Stimulated activated CD8-positive, alpha-beta memory T cell treated with anti-CD3 and anti-CD28 coated beads, Interleukin-2, amount 100 ng/mL, for 48 hours (primary cell): Measurements from ENCODE around the gene CBFA2T3.
A peak's percentile ranks its signal among the peaks of the same experiment; 100 is the strongest.

Experiments used
- DNase-seq, 2 donors: peaks; one replicate each; pipeline ENCODE4 v3.0.0-alpha.2; 2020; ENCODE audit warnings: low read depth in 2 of 2

CBFA2T3 gene

DNA sequence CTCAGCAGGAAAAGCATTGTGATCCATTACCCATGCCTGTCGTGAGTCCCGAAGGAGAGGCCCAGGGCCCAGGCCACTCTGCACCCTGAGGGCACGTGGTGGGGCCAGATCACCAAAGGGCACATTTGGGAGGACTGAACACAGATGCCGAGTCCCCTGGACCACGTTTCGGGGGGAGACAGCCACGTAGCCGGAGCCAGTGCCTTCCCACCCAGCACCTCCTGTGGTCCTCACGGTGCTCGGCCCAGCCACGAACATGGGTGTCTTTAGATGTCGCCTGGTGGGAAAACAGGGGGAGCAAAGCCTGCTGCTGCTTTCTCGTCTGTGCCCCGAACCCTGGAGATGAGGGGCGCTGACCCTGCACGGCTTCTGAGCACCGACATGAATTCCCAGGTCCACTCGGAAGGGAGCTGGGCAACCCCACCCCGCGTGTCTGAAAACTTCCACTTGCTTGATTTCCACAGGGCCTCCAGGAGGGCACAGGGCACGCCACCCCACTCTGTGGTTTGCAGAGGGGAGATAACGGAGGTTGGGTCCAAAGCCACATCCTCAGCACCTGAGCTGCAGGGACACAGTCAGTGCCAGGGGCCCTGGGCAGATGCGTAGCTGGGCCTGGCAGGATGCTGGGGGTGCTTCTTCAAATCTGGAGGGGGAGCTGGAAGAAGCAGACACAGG lies 14.4 kb downstream of the CBFA2T3 start:
- DNase-seq = no peak

DNA sequence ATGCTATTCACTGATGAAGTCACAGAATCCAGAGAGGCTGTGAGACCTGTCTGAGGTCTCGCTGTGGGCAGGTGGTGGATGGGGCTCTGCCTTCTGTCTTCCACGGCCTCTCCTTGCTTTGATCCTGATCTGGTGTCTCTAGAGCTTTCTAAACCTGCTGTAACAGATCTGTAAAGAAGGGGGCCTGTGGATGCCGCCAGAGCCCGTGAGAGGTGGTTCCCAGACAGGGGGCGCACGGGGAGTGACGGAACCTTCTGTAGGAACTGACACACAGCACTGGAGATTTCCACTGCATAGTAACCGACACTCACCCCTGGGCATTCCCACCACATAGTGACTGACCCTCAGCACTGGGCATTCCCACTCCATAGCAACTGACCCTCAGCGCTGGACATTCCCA lies 16.0 kb downstream of the CBFA2T3 start:
- DNase-seq = no peak

DNA sequence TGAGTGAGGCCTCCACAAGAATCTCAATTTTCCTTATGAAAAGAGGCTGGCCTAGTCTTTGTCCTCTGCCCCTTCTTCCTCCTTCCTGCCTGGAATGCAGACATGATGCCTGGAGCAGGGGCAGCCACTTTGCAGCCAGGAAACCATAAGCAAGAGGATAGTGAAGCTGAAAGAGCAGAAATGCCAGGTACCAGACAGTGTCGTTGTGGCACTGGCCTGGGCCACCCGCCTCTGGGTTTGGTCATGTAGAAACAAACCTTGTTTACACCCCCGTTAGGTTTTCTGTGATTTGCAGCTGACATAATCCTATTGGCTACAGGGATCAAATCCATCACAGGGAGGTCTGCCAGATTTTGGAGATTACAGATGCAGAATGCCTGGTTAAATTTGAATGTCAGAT lies 16.5 kb downstream of the CBFA2T3 start:
- no peak for DNase-seq

DNA sequence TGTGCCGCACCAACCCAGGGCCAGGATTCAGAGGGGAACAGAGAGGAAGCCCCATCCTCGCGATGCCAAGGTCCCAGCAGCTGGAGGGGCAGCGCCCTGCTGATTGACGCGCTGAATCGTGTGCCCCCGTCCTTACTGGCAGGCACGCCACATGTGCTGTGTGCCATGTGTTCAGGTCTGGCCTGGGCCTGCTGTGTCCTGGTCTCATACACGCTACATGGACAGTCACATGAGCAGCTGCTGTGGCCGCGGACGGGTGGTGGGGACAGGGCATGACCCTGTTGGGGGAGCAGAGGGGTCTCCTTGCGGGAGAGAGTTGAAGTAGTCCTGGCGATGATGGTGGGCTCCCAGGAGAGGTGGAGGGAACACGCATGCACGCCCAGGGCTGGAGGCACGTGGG lies 18.0 kb downstream of the CBFA2T3 start:
- no peak for DNase-seq

DNA sequence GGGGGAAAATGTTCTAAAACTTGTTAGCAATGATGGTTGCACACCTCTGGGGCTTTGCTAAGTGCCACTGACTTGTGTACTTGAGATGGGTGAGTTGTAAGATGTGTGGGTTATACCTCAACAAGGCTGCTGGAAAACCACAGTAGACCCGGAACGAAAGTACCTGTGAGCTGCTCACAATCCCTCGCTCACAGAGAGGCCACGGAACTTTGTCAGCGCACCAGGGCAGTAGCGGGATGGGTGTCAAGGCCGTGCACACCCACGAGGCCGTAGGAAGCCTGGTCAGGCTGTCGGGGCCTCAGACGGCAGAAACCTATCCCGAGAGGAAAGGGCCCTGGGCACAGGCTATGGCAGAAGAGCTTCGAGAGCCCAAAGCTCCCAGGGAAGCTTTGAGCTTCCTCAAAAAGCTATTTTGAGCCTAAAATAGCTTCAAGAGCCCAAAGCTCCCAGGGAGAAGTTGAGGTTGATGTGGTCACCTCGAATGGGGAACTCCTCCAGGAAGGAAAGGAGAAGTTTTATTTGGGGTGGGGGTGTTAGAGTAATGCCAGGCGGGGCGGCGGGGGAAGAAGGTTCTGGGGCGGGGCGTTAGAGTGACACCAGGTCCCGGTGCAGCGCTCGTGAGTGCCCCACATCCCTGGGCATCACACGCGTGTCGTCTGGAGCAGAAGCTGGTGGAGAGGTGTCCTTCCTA lies 19.0 kb downstream of the CBFA2T3 start:
- no peak for DNase-seq

DNA sequence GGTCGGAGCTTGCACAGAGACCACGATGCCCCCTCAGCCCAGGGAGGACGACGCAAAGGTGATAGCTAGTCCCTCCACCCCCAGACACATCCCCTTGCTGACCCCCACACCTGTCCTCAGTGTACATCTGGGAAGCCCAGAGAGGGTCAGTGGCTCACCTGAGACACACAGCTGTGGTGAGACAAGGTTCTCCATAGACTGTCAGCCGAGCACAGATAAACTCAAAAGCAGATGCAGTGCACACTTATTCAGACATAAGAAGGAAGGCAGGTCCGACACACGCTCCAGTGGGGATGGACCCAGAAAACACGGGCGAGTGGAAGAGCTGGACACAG lies 19.6 kb downstream of the CBFA2T3 start:
- DNase-seq = no peak

DNA sequence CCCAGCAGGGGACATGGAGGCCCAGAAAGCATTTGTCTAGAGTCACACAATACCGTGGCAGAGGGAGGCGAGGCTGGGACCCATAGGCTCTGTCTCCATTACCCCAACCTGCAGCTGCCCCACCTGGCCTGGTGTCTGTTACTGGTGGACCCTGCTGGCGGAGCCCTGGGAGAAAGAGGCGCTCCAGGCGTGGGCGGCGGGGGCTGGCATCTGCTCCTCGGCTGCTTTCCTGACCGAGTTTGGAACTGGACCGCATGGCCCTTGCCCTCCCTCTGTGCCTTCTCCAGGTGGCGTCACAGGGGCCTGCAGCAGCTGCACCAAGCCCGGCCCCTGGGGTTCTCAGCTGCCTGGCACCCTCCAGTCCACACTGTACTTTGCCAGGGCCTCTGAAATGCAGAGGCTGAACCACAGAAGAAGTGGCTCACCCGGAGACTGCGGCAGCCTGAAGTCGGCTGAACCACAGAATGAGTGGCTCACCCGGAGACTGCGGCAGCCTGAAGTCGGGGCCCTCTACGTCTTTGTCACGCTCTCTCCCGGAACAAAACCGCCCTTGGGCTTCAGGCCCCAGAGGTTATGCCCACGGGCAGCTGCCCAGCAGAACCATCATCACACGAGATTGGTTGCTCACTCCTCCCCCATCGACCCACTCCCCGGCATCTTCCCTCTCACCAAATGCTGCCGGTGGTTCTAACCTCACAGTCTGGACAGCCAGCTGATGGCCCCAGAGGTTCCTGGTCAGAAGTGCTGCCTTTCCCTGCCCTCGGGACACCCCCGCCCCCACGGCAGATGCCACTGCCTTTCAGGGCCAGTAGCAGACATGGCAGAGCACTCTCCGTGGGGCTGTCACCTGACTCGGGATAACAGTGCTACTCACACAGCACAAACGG lies 20.2 kb downstream of the CBFA2T3 start:
- DNase-seq = no peak

DNA sequence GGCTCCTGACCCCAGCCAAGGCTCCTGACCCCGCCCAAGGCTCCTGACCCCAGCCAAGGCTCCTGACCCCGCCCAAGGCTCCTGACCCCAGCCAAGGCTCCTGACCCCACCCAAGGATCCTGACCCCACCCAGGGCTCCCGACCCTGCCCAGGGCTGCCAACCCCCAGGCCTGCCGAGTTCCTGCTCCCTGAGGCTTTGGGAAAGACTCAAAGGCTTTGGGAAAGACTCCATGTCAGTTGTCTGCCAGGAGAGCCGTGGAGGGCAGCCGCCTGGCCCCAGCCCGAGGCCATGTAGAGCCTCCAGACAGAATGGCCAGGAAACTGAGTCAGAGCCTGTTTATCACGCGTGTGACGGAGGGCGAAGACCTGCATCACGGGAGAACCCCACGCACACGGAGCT lies 21.1 kb downstream of the CBFA2T3 start:
- no peak for DNase-seq

DNA sequence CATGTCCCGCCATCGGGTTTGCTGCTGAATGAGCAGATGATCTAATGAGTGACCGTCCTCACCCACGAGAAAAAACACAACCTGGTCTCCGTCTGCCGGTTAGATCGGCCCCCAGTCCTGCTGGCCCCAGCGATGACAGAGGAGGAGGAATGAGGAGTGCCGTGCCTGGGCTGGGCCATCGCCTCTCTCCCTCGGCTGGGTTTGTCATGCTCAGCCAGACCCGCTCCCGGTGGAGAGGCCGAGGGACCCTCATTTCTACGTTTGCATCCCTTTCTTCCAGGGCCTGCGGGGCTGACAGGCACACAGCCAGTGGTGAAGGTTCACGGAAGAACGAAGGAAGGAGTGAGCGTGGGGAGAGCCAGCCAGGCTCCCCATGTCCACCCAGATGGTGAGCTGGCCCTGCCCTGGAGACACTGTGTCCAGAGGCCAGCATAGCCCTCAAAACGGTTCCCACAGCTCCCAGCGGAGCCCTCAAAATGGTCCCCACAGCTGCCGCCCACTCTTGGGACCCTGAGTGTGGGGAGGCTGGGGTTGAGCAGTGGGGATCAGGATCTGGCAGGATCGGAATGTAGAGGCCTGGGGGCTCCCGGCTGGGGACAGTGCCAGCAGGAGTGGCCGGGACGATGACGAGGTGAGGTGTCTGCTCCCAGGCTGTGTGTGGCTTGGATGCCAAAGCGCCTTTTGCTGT lies 23.9 kb downstream of the CBFA2T3 start:
- DNase-seq = no peak

DNA sequence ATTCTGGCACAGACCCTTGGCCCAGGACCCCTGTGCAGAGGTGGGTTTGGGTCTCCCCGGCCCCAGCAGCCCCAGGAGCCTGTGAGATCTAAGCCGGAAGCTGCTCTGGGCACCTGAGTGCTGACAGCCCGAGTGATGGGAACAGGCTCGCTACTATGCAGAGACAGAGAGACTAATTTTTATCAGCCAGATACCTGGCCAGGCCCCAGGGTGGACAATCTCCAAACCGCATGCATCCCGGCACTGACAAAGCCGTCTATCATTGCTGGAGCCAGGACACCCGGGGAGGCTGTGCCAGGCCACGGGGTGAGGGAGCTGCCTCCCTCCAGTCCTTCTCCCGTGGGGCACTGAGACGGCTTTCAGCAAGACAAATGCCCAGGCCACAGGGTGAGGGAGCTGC lies 25.0 kb downstream of the CBFA2T3 start:
- DNase-seq = no peak

DNA sequence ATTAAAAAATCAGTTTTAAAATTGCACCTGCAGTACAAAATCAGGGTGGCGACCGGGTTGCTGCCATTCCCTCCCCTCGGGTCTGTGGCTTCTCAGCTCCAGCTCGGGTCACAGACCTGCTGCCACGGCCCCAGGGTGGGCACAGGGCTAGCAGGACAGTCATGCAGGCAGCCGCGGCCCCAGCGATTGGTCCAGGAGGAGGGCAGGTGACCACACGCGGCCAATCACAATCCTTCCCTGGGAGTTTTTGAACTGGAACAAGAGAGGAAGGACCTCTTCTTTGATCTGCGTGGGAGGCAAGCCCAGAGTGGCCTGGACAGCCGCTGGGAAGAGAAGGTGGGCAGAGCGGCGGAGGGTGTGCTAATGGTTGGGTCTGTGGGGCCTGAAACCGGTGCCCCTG lies 25.5 kb downstream of the CBFA2T3 start:
- DNase-seq = no peak

DNA sequence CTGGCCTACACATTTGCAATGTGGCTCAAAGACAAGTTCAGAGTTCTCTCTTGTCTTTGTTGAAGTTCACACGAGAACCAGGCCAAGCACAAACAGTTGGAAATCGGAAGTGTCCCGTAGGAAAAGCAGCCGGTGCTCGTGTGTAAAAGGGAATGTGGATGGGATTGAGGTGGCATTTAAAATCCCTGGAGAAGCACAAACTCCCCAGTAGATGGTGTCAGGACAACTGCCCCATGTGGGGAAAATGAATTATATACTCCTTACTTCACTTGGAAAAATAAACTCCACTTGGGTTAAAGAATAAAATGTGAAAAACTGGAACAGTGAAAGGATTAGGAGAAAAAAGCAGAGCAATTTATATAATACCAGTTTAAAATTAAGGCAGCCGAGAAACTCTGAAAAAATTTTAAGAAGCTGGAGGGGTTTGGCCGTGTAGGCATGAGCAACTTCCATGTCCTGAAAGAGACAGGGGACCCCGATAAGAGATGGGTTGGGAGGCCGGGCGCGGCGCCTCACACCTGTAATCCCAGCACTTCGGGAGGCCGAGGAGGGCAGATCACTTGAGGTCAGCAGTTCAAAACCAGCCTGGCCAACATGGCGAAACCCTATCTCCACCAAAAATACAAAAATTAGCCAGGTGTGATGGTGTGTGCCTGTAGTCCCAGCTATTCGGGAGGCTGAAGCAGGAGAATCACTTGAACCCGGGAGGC lies 28.1 kb downstream of the CBFA2T3 start:
- no peak for DNase-seq

DNA sequence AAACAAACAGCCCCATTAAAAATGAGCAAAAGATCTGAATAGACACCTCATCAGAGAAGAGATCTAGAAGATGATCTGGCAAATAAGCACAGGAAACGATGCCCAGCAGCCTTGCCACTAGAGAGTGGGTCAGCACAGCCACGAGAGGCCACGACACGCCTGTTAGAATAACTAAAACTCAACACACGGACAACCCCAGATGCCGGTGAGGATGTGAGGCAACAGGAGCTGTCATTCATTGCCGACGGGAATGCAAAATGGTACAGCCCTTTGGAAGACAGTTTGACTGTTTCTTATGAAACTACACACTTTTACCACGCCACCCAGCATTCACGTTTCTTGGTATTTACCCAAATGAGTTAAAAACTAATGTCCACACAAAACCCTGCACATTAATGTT lies 31.5 kb downstream of the CBFA2T3 start:
- DNase-seq = no peak

DNA sequence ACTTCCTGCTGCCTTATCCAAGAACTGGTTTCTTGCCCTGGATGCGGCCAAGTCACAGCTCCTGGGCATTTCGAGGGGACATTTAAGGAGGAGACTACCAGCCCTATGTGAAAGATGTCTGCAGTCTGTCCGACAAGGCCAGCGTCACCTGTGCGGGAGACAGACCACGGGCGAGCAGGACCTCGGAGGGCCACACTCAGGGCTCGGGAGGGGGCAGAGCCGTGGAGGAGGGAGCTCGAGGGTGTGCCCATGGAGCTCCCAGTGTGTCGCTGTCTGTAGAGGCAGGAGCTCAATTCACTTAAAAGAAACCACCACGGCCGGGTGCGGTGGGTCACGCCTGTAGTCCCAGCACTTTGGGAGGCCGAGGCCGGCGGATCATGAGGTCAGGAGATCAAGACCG lies 33.3 kb downstream of the CBFA2T3 start:
- DNase-seq = no peak

DNA sequence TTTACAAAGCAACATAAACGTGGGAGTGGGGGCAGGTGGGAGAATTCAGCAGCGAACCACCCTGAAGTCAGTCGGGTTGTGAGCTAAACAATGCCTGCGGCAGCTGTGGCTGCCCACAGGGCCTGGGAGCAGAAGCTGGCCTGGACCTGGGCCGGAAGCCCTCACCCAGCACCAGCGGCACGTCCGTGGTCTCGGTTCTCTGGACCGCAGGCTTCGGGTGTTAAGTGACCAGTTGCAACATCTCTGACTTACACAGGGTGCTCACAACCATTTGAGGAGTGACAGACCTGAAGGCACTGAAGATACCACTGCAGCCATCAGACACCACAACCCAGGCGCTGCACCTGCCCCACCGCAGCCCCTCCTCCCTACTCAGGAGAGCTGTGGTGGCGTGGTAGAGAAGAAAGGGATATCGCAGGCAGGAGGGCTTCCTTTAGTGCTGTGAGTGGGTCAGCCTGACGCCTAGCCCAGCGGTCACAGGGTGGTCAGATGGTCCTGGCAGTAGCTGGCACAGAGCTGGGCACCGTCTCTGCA lies 33.8 kb downstream of the CBFA2T3 start:
- DNase-seq = no peak

DNA sequence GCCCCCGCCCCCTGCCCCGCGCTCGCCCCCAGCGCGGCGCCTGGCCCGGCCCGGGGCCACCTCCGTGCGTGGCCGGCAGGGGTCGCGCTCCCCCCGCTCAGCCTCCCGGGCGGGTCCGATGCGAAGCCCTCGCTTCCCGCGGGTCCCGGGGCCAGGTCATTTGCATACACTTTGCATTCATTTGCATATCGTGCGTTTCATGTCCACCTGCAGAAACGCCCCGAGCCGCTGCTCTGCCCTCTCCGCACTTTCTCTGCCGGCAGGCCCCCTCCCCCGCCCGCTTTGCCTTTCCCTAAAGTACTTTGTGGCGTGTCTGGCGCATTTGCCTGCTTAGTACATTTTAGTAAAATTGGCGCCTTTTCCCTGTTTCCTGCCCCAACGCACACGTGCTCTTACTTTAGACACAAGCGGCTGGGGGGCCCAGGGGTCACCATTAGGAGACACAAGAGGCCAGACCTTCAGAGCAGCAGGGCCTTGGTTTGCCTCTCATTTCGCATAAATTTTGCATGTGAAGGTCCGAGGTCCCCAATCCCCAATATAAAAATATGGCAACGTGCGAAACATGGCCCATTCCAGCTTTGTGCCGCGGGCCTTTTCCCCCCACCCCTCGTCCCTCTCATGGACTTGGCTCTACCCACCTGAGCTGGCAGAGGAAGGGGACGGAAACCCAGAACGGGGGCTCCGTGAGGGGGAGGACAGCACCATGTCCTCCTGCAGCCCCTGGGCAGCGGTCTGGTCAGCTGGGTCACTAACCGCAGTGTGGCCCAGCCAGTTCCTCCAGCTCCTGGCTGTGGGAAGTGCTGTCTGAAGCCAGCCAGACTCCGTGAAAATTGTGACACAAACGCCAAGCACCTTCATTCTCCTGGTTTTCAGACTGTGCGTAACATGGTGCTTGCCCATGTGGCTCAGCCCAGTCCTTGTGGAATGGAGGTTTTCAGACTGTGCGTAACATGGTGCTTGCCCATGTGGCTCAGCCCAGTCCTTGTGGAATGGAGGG lies 34.8 kb downstream of the CBFA2T3 start:
- DNase-seq = peak; percentile 44 to 49

DNA sequence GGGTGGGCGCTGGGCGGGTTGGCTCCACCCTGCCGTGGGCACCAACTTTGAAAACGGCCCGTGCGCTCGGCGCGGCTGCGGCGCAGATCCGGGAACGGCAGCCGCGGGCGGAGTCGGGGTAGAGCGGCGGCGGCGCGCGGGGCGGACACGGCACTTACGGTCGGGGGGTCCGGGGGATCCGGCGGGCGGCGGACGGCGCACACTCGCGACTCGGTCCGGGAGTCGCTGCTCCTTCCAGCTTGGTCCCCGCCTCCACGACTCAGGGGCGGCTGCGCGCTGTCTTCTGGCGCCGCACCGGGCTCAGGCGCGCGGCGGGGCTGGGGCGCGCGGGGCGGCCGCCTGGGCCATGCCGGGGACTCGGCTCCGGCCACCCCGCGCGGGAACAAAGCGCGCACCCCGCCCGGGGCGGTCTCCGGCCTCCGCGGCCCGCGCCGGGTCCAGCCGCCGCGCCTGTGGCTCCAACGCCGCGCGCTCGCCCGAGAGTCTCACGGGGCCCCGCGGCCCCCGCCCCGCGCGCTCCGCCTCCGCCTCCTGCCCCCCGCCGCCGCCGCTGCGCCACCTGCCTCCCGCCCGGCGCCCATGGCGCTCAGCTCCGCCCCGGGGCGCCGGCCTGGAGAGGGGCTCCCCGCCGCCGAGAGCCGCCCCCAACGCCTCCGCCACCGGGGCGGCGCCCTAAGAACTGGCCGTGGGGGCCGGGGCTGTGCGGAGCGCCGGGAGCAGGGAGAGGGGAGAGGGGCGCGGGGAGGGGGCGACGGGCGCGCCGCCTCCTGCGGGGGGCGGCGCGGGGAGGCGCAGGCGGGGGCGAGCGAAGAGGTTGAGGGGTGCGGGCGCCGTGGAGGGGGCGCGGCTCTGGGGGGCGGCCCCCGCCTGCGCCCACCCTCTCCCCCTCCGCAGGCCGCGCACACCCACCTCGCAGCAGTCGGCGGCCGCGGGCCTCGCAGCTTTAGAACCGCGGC lies 35.9 kb downstream of the CBFA2T3 start:
- no peak for DNase-seq

DNA sequence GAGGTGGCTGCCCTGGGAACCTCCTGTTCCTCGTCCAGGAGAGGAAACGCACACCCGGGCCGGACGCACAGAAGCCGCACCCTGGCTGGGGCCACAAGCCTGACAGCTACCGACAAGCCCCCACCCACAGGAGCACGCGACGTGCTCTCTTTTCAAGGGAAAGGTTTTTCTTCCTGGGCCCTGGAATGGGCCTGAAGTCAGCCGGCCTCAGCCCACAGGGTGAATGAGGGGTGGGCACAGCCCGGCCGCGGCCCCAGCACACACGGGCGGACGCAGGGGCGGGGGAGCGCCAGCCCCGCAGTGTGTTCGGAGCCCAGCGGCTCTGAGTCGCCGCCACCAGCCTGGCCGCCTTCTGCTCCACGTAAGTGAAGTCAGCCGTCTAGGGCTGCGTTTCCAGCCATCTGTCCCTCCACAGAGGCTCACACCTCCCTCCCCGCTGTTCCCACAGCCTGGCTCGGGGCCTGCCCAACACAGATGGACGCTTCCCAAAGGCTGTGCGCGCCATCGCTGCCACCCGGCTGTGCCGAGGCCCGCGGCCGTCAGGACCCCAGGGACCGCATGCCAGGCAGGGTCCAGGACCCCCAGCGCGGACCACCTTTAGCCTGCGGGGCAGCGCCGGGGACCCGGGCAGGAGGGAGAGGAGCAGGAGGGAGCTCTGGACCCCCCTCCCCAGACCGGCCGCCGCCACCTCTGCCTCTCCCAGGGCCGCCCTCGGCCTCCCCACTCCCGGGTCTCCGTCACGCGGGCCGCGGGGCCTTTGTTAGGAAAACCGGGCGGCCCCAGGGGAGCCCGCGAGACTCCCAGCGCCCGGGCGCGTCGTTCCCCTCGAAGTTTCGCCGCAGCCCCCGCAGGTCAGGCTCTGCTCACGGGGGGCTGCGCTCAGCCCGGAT lies 36.8 kb downstream of the CBFA2T3 start:
- no peak for DNase-seq
